Upper lobe of right lung (tissue), 1 donor: ENCODE measurements around the gene ITGBL1. TPM values are rescaled to one million over a fixed set of nuclear protein-coding genes. Genes with fewer than 3 reads are reported as not detected.

Experiments used
- ATAC-seq: fragments of 200-7000 bp; cut with Tn5 transposase; one replicate; pipeline ENCODE4 v1.9.1; 2020; ENCODE audit warnings: mild to moderate bottlenecking, moderate library complexity
- DNase-seq: peaks from one replicate; pipeline ENCODE4 v3.0.0-alpha.2; 2020
- H3K27ac ChIP-seq: fragments of 200-600 bp; one replicate; pipeline ENCODE4 v1.8.0; 2022
- H3K27me3 ChIP-seq: fragments of 200-600 bp; one replicate; pipeline ENCODE4 v1.8.0; 2022; ENCODE audit warnings: mild to moderate bottlenecking
- H3K36me3 ChIP-seq: fragments of 200-600 bp; one replicate; pipeline ENCODE4 v1.8.0; 2022
- H3K4me1 ChIP-seq: fragments of 200-600 bp; one replicate; pipeline ENCODE4 v1.8.0; 2022
- H3K4me3 ChIP-seq: fragments of 200-600 bp; one replicate; pipeline ENCODE4 v1.8.0; 2022; ENCODE audit warnings: mild to moderate bottlenecking
- H3K9me3 ChIP-seq: fragments of 200-600 bp; one replicate; pipeline ENCODE4 v1.8.0; 2022
- intact Hi-C: fragments of 100-400 bp; cut with DNase I; formaldehyde crosslinking; loops from one replicate; pipeline ENCODE4 v1.11.0; 2022
- total RNA-seq: library from RNA; stranded (reverse); fragmentation: NEBNext Ultra II Directional; extraction: Animal tissue kit (Norgen Biotek cat#: 25700); gene quantifications from one replicate; pipeline ENCODE4 v1.2.1, GENCODE V29; 2021
- TF ChIP-seq, protein P1 (sequence below): fragments of 200-600 bp; IDR thresholded peaks from one replicate; pipeline ENCODE4 v1.8.0; 2022; ENCODE audit warnings: antibody characterized with exemption
- donor health status: DM: no; HTN: yes; CAD: no; lungs with severe emphysema.

ITGBL1 gene
- total RNA-seq, 1 donor from 2014 or later = 43.6 TPM

DNA sequence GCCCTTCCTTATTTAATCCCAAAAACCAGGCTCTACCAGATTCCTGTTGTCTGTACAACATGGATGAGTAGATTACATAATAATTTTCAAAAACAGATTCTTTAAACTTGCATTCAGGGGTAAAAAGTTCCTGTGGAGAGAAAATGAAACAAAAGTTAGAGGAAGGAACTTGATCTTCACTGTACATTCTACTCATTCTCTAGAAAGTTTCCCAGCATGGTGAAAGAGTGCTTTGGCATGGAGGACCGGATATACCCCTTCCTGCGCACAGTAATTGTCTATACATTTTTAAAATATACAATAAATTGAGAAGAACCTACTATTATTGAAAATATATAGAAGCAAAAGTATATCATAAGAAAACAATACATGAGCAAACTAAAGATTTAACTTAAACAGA lies 274.2 kb downstream of the ITGBL1 start:
- no peaks in the 10 kb centered on the region for H3K9me3 ChIP-seq
- no peaks in the 10 kb centered on the region for H3K4me1 ChIP-seq
- H3K27me3 ChIP-seq = no peaks in the 10 kb centered on the region
- TF ChIP-seq, protein P1, sequence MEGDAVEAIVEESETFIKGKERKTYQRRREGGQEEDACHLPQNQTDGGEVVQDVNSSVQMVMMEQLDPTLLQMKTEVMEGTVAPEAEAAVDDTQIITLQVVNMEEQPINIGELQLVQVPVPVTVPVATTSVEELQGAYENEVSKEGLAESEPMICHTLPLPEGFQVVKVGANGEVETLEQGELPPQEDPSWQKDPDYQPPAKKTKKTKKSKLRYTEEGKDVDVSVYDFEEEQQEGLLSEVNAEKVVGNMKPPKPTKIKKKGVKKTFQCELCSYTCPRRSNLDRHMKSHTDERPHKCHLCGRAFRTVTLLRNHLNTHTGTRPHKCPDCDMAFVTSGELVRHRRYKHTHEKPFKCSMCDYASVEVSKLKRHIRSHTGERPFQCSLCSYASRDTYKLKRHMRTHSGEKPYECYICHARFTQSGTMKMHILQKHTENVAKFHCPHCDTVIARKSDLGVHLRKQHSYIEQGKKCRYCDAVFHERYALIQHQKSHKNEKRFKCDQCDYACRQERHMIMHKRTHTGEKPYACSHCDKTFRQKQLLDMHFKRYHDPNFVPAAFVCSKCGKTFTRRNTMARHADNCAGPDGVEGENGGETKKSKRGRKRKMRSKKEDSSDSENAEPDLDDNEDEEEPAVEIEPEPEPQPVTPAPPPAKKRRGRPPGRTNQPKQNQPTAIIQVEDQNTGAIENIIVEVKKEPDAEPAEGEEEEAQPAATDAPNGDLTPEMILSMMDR = no peak
- DNase-seq (no peak), ATAC-seq (no peak)
- no peak overlapping the region for H3K27ac ChIP-seq
- no peak overlapping the region for H3K4me3 ChIP-seq
- no peaks in the 10 kb centered on the region for H3K36me3 ChIP-seq
- intact Hi-C loops = no loop called here

DNA sequence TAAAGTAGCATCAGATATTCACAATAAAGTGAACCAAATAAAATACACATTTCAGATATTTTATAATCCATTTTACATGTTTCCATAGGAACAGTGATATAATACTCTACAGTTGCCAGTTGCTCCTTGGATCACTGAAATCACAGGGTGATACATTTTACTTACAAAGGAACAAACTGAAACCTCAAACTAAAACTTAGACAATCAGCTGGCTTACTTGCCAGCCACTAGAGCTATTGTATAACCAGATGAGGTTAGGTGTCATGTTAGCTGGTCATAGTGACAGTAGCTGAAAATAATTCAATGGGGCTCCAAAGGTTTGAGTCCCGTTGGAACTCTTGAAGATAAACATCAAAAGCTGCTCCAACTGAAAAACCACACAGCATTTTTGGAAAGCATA lies 274.6 kb downstream of the ITGBL1 start:
- no peaks in the 10 kb centered on the region for H3K9me3 ChIP-seq
- no peak overlapping the region for H3K4me3 ChIP-seq
- TF ChIP-seq, protein P1 = no peak
- no peak overlapping the region for H3K27ac ChIP-seq
- no peaks in the 10 kb centered on the region for H3K27me3 ChIP-seq
- no peak for DNase-seq
- no peaks in the 10 kb centered on the region for H3K4me1 ChIP-seq
- ATAC-seq = no peak
- no peaks in the 10 kb centered on the region for H3K36me3 ChIP-seq
- intact Hi-C loops = no loop called here

DNA sequence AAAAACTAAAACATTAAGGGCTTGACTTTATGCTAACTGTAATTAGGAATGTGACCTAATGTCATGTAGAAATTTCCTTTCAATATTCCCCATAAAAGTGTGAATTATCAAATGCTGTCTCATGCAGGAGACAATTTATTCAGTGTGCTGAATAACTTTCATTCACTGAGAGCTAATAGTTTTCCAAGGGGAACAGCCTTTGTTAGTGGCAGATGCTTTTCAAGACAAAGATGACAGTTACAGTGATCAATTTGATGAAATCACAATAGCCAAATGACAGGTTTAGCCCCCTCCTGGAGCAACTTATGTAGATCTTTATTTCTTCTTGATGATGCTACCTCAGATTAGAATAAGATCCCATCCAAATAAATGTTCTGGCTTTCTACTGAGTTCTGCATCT lies 275.5 kb downstream of the ITGBL1 start:
- DNase-seq (no peak), ATAC-seq (no peak)
- H3K4me3 ChIP-seq = no peak overlapping the region
- H3K27me3 ChIP-seq = no peaks in the 10 kb centered on the region
- no peaks in the 10 kb centered on the region for H3K9me3 ChIP-seq
- no peak overlapping the region for H3K27ac ChIP-seq
- no peaks in the 10 kb centered on the region for H3K4me1 ChIP-seq
- intact Hi-C loops = no loop called here
- TF ChIP-seq, protein P1 = no peak
- no peaks in the 10 kb centered on the region for H3K36me3 ChIP-seq

DNA sequence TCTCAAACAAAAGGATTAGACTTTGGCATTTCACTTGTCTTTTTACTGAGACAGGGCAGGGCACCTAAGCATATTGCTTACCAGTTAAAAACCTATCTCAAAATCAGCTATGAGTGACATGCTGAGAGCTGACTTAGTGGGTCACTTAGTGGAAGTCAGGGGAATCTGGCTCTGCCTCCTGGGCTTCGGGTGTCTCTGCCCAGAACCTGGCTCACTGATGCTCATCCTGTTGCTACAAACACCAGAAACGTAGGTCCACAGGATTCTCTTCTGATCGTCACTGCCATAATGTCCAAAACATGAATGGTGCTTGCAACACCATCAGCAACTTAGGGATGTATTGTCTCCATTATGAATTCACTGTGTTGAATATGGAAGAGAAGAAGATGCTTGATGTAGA lies 276.1 kb downstream of the ITGBL1 start:
- intact Hi-C loops = no loop called here
- Histone ChIP-seq H3K4me1 (no peaks in the 10 kb centered on the region), H3K4me3 (no peak overlapping the region), H3K27ac (no peak overlapping the region), H3K9me3 (no peaks in the 10 kb centered on the region), H3K36me3 (no peaks in the 10 kb centered on the region), H3K27me3 (no peaks in the 10 kb centered on the region)
- ATAC-seq (no peak), DNase-seq (no peak)
- TF ChIP-seq, protein P1 = no peak

DNA sequence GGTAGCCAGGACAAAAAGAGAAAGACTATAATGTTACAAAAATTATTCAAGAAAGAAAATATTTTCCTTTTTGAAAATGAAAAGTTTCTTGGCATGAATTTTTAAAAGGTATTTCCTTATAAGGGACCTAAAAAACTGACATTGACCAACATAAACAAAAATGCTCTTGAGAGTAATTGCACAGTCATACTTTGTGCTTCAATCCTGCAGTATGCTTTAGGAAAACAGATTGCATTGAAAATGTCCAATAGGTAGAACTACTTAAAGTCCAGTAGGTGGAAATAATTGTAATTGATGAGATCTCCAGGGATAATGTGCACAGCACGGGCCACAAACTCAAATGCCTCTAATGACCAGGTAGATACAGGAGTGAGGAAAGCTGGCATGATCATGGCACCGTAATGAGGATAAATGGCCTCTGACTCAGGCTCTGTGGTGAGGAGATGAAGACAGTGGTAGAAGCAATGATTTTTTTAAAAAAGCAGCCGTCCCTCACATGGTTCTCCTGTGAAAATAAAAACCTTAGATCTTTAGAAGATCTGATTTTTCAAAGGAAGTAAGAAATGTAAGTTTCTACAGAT lies 278.0 kb downstream of the ITGBL1 start:
- TF ChIP-seq, protein P1 = no peak
- Histone ChIP-seq H3K27ac (no peak overlapping the region), H3K36me3 (no peaks in the 10 kb centered on the region), H3K27me3 (no peaks in the 10 kb centered on the region), H3K4me1 (no peaks in the 10 kb centered on the region), H3K4me3 (no peak overlapping the region), H3K9me3 (no peaks in the 10 kb centered on the region)
- DNase-seq (no peak), ATAC-seq (no peak)
- intact Hi-C loops = no loop called here

DNA sequence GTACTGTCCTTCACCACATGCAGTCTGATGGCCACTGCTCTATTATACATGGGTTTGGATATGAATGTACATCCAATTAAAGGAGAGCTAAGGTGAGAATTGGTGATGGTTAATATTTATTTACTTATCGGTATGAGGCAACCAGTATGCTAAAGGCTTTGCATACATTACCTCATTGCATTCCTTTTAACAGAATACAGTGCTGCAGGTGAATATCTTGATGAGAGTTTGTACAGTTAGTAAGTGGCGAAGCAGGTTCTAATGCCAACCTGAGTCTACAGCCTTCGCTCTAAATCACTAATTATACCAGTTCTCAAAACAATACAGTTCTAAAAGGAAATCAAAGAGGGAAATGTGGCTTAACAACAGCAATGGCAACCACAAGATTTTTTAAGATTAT lies 284.1 kb downstream of the ITGBL1 start:
- no peak for ATAC-seq
- intact Hi-C loops = no loop called here
- H3K27ac ChIP-seq = no peak overlapping the region
- H3K9me3 ChIP-seq = no peaks in the 10 kb centered on the region
- no peaks in the 10 kb centered on the region for H3K27me3 ChIP-seq
- TF ChIP-seq, protein P1 = no peak
- H3K4me3 ChIP-seq = no peak overlapping the region
- no peaks in the 10 kb centered on the region for H3K36me3 ChIP-seq
- H3K4me1 ChIP-seq = no peaks in the 10 kb centered on the region
- no peak for DNase-seq
